Right renal pelvis (tissue), 4 donors: ENCODE results near the gene NOP53. TPM values are rescaled to one million over a fixed set of nuclear protein-coding genes. Genes with fewer than 3 reads are reported as not detected.
A peak's percentile ranks its signal among the peaks of the same experiment; 100 is the strongest.
"Not testable (repeated sequence)": the region's sequence is repeated elsewhere in the genome, so short reads cannot be mapped to it uniquely, and the experiment has no call there.

Experiments used
- DNase-seq, 4 donors: peaks; one replicate each; pipeline ENCODE4 v3.0.0-alpha.2; 2013; ENCODE audit warnings: low read depth in 4 of 4, low spot score in 3 of 4, missing footprints in 1 of 4
- polyA plus RNA-seq, 4 donors: library from polyadenylated mRNA; unstranded; fragments of 120-200 nt; gene quantifications; one replicate each; pipeline ENCODE4 v1.2.1, GENCODE V29; 2013; ENCODE audit not compliant: insufficient read length in 4 of 4

The NOP53 gene
- polyA plus RNA-seq, 4 donors: 346 to 460 (median 376) TPM

DNA sequence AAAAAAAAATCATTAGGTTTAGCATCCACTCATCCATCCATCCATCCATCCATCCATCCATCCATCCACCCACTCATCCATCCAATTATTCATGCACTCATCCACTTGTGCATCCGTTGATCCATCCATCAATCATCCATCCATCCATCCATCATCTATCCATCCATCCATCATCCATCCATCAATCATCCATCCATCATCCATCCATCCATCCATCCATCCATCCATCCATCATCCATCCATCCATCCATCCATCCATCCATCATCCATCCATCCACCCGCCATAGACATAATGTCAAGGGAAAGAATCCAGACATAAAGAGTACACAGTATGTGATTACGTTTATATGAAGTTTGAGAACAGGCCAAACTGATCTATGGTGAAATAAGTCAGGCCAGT lies 24.2 kb downstream of the NOP53 start:
- no peak for DNase-seq

DNA sequence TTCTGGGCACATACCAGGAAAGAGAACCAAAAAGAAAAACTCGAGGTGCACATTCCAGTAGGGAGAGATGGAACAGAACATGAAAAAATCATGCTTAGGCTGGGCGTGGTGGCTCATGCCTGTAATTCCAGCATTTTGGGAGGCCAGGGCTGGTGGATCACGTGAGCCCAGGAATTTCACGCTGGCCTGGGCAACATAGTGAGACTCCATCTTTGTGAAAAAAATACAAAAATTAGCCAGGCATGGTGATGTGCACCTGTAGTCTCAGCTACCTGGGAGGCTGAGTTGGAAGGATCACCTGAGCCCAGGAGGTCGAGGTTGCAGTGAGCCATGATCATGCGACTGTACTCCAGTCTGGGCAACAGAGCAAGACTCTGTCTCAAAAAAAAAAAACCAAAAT lies 25.9 kb downstream of the NOP53 start:
- DNase-seq: not testable (repeated sequence)

- DNase-seq: no peak
These were observed 31.2 kb downstream of the NOP53 start for GRCh38 chr19:47776568-47776967.

DNA sequence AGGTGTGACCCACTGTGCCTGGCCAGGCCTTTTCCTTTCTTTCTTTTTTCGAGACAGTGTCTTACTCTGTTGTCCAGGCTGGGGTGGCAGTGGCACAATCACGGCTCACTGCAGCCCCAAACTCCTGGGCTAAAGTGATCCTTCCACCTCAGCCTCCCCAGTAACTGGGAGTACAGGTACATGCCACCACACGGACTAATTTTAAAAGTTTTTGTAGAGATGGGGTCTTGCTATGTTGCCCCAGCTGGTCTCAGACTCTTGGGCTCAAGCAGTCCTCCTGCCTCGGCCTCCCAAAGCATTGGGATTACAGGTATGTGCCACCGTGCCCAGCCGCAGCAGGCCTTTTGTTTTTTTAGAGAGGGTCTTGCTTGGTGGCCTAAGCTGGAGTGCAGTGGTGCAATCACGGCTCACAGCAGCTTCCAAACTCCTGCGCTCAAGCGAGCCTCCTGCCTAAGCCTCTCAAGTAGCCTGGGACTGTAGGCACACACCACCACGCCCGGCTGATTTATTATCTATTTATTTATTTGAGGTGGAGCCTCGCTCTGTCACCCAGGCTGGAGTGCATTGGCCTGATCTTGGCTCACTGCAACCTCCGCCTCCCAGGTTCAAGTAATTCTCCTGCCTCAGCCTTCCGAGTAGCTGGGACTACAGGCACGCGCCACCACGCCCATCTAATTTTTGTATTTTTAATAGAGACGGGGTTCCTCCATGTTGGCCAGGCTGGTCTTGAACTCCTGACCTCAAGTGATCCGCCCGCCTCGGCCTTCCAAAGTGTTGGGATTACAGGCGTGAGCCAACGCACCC lies 32.1 kb downstream of the NOP53 start:
- not testable (repeated sequence) for DNase-seq

DNA sequence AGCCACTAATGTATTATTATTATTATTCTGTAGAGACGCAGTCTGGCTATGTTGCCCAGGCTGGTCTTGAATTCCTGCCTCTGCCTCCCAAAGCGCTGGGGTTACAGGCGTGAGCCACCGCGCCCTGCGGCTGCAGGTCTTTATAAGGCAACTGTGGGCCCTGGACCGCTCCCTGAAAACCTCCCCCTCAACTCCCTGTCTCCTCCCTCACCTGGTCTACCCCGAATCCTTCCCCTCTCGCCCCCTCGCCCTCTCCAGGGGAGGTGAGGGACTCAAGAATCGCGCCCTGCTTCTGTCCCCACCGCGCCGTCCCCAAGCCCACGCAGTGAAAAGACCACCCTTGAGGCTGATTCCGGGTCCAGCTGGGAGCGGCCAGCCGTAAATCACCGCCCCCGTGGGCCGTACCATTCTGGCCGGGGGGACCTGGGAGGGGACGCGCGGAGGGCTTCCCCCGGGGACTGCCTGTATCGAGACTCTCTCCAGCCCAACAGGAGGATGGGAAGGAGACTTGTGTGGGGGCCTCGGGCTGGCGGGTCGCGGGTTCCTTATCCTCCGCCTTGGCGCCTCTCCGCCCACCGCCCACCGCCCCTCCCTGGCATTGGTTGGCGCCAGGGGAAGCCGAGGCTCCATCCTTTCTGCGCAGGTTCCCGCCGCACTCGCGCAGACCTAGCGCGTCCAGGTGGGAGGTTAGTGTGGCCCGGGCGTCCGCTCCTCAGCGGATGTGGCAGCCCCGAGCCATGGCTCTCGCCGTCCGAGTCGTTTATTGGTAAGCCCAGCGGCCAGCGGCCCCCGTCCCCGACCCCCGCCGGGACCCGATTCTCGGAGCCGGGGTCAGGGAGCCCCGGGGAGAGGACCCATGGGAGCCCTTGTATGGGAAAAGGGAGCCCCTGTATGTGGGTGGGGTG lies 33.0 kb downstream of the NOP53 start, which contains the start of gene SELENOW:
Gene SELENOW (plus strand): TSS at position 655 of the 905 bp plus-strand sequence. CDS start 83 bp downstream, at position 738.
- peak; percentile 54 to 85 (median 75) for DNase-seq

DNA sequence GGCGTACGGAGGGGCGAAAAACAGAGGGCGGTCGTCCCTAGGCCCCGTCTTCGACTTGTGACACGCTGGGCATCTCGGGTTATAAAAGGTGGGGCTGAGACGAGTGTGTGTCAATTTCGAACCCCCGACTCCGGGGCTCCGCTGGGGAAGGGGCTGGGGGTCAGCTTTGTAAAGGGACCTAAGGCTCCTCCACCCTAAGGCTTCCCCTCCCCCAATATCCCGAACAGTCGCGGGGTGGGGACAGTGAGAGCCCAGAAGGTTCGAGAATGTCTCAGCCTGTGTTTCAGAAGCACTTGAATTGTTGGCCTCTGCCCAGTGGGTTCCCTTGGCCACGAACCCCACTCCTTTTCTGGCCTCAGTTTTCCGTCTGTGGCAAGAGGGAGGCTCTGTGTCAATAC lies 33.6 kb downstream of the NOP53 start:
- DNase-seq: no peak

GRCh38 chr19:47779524-47780214 lies 34.3 kb downstream of the NOP53 start:
- DNase-seq: no peak

DNA sequence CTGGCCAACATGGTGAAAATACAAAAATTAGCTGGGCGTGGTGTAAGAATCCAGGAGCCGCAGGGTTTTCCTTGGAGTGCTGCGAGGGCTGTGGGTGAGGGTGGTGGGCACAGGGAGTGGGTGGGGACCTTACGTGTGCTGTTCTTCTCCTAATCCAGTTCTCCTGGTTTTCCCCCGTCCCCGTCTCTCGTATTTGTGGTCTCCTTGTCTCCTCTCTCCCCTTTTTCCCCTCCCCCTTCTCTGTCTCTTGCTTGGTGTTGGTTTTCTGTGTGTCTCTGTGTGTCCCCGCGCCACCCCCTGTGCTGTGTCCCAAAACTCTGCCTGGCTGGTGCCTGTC lies 34.8 kb downstream of the NOP53 start:
- no peak for DNase-seq

GRCh38 chr19:47781590-47782262 lies 36.4 kb downstream of the NOP53 start:
- no peak for DNase-seq

GRCh38 chr19:47786566-47786965 lies 41.2 kb downstream of the NOP53 start:
- DNase-seq: no peak

- not testable (repeated sequence) for DNase-seq
These were observed 42.0 kb downstream of the NOP53 start for GRCh38 chr19:47787307-47787706.

DNA sequence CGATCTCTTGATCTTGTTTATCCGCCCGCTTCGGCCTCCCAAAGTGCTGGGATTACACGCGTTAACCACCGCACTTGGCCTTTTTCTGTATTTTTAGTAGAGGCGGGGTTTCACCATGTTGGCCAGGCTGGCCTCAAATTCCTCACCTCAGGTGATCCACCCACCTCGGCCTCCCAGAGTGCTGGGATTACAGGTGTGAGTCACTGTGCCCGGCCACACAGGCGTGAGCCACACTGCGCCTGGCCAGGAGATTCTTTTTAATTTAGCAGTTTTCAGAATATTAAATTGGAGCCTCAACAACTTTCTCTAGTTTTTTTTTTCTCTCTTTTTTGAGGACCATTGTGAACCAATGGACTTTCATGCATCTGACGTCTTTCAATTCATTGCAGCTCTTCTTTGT lies 44.5 kb downstream of the NOP53 start:
- not testable (repeated sequence) for DNase-seq

DNA sequence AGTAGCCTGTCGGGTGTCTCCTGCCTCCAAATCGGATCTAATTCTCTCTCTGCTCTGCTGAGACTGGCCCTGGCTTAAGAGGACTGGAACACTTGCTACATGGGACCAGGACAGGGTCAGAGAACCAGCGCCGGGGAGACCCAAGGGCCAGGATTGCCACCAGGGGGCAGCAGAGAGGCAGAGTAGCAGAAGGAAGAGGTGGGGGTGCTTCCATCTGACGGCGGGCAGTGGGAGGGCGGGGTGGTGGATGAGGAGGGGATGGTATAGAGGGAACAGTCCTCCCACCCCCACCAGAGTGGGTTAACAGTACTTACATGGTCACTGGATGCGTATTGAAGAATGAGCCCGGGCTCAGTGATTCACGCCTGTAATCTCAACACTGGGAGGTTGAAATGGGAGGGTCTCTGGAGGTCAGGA lies 45.1 kb downstream of the NOP53 start:
- peak in 1 of 4 donors; percentile 48 for DNase-seq

GRCh38 chr19:47792616-47793015 lies 47.3 kb downstream of the NOP53 start:
- no peak for DNase-seq

DNA sequence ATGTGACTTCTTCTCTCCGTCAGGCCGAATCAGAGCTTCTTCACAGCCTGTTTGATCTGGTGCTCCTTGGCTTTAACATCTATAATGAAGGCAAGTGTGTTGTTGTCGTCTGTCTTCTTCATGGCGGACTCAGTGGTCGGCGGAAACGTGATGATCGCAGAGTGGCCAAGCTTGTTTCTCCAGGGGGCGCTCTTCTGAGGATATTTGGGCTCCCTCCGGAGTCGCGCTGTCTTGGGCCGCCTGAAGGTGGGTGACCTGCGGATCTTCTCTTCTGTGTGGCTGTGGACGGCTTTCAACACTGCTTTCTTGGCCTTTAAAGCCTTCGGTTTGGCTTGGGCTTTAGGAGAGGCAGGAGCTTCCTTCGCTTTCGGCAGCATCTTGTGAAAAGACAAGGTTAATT lies 49.2 kb downstream of the NOP53 start:
- DNase-seq: no peak

GRCh38 chr19:47796785-47797184 lies 51.4 kb downstream of the NOP53 start:
- DNase-seq: no peak

GRCh38 chr19:47797996-47798903 lies 52.9 kb downstream of the NOP53 start:
- DNase-seq: no peak

GRCh38 chr19:47798904-47799266 lies 53.5 kb downstream of the NOP53 start:
- no peak for DNase-seq

DNA sequence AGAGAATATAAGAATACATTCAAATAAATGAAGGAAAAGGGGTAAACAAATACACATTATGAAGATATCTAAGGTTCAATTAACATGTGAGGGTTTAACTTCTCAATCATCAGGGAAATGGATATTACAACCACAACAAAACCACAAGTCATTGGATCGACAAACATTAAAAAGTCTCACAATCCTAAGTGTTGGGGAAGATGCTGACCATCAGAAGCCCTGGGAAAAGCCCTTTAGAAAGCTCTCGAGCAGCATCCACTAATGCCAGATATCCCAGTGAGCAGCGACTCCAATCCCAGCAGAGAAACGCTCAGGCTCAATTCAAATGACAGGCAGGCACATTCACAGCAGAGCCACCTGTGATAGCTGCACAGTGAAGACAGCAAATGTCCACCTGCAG lies 55.9 kb downstream of the NOP53 start:
- DNase-seq: no peak
